NB4 (cell line): ENCODE measurements around the gene SELENOS.

ENCODE experiments used
- CTCF ChIP-seq: IDR thresholded peaks from one replicate; pipeline ENCODE4 v1.5.1; 2012; ENCODE audit warnings: low read depth, low read length
- MYC ChIP-seq: IDR thresholded peaks from 2 replicates; pipeline ENCODE4 v1.6.1; 2011; ENCODE audit warnings: low read depth, low read length
- POLR2A ChIP-seq: IDR thresholded peaks from 2 replicates; pipeline ENCODE4 v1.6.1; 2011; ENCODE audit warnings: mild to moderate bottlenecking; ENCODE audit not compliant: insufficient read length; ENCODE audit errors: extremely low read depth

- TF ChIP-seq CTCF (no peak), POLR2A (no peak), MYC (no peak)
Observed at GRCh38 chr15:101318147-101318819, 41.0 kb upstream of the SELENOS start.
